Endodermal cell (in vitro differentiated cells): Measurements from ENCODE around the gene SGCD. TPM values are rescaled to one million over a fixed set of nuclear protein-coding genes. Genes with fewer than 3 reads are reported as not detected.

Source experiments
- DNase-seq: peaks from one replicate; pipeline ENCODE4 v3.0.0-alpha.2; 2017
- H3K27ac ChIP-seq: 2 replicates; pipeline ENCODE4 v1.5.1; 2013; ENCODE audit warnings: mild to moderate bottlenecking, low read depth, low read length, moderate library complexity
- H3K27me3 ChIP-seq: 2 replicates; pipeline ENCODE4 v1.6.1; 2013; ENCODE audit warnings: mild to moderate bottlenecking, low read length, moderate library complexity; ENCODE audit not compliant: insufficient read depth, control insufficient read depth, poor library complexity, severe bottlenecking
- H3K36me3 ChIP-seq: 2 replicates; pipeline ENCODE4 v1.7.0; 2013; ENCODE audit warnings: mild to moderate bottlenecking, low read length, moderate library complexity; ENCODE audit not compliant: control insufficient read depth, insufficient read depth
- H3K4me1 ChIP-seq: one replicate; pipeline ENCODE4 v1.7.0; 2013; ENCODE audit warnings: low read length; ENCODE audit not compliant: control insufficient read depth, insufficient read depth
- H3K4me3 ChIP-seq: 2 replicates; pipeline ENCODE4 v1.5.1; 2013; ENCODE audit warnings: mild to moderate bottlenecking, low read length, moderate library complexity
- H3K9ac ChIP-seq: 2 replicates; pipeline ENCODE4 v1.6.1; 2013; ENCODE audit warnings: mild to moderate bottlenecking, low read length, moderate library complexity; ENCODE audit not compliant: poor library complexity, severe bottlenecking; ENCODE audit errors: extremely low read depth
- H3K9me3 ChIP-seq: 2 replicates; pipeline ENCODE4 v1.6.1; 2013; ENCODE audit warnings: mild to moderate bottlenecking, low read length, moderate library complexity; ENCODE audit not compliant: control insufficient read depth
- H3K27ac Mint-ChIP-seq: 2 replicates; pipeline ENCODE4 v1.8.0; 2020; ENCODE audit warnings: mixed read lengths
- H3K27me3 Mint-ChIP-seq: 2 replicates; pipeline ENCODE4 v1.8.0; 2021; ENCODE audit warnings: mild to moderate bottlenecking, mixed read lengths; ENCODE audit not compliant: insufficient read depth
- H3K36me3 Mint-ChIP-seq: 2 replicates; pipeline ENCODE4 v1.8.0; 2020; ENCODE audit warnings: low read depth, mixed read lengths
- H3K4me1 Mint-ChIP-seq: 2 replicates; pipeline ENCODE4 v1.8.0; 2020; ENCODE audit warnings: mixed read lengths
- H3K4me3 Mint-ChIP-seq: 2 replicates; pipeline ENCODE4 v1.8.0; 2020; ENCODE audit warnings: mild to moderate bottlenecking, moderate library complexity, mixed read lengths
- H3K9me3 Mint-ChIP-seq: 2 replicates; pipeline ENCODE4 v1.8.0; 2020; ENCODE audit warnings: mild to moderate bottlenecking, mixed read lengths
- WGBS, 2 experiments: methylation state at CpG; one replicate each; pipeline versions ENCODE4 v1.1.5 to v1.1.7; 2013; ENCODE audit warnings: missing lambda C conversion rate in 2 of 2, mixed read lengths in 1 of 2; ENCODE audit not compliant: insufficient coverage in 1 of 2, insufficient read length in 1 of 2; 5-methylcytosine and 5-hydroxymethylcytosine counted together
- total RNA-seq, 2 donors: library from RNA; stranded (reverse); fragmentation: NEBNext Ultra II Directional in 1 of 2; extraction: Animal tissue kit (Norgen Biotek cat#: 25700) in 1 of 2; gene quantifications; 2 replicates in 1 of 2; 3 replicates in 1 of 2; pipeline ENCODE4 v1.2.1, GENCODE V29; 2021
- TF ChIP-seq, protein P1 (sequence below): fragments of 200-600 bp; sonication (generic); conservative IDR thresholded peaks from 2 replicates; pipeline ENCODE4 v1.5.0; 2021; ENCODE audit warnings: antibody characterized with exemption, mild to moderate bottlenecking

The SGCD gene
- total RNA-seq, 2 donors from 2014 or later = 0.04 to 0.42 TPM

DNA sequence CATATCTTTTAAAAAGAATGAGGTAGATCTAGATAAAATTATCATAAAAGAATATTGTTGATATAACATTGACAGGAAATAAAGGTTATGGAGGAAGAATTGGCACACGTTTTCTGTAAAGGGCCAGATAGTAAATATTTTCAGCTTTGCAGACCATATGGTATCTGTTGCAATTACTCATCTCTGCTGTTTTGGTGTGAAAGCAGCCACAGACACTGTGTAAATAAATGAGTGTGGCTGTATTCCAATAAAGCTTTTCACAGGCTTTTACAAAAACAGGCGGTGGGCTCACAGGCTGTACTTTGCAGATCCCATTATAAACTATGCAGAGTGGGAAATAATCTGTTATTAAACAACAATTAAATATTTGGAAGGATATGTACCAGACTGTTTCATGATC lies 87.4 kb downstream of the SGCD start:
- TF ChIP-seq, protein P1, sequence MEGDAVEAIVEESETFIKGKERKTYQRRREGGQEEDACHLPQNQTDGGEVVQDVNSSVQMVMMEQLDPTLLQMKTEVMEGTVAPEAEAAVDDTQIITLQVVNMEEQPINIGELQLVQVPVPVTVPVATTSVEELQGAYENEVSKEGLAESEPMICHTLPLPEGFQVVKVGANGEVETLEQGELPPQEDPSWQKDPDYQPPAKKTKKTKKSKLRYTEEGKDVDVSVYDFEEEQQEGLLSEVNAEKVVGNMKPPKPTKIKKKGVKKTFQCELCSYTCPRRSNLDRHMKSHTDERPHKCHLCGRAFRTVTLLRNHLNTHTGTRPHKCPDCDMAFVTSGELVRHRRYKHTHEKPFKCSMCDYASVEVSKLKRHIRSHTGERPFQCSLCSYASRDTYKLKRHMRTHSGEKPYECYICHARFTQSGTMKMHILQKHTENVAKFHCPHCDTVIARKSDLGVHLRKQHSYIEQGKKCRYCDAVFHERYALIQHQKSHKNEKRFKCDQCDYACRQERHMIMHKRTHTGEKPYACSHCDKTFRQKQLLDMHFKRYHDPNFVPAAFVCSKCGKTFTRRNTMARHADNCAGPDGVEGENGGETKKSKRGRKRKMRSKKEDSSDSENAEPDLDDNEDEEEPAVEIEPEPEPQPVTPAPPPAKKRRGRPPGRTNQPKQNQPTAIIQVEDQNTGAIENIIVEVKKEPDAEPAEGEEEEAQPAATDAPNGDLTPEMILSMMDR = no peak
- Mint-ChIP-seq H3K9me3 (no peaks in the 10 kb centered on the region), H3K4me1 (peaks cover 1% of the 10 kb centered on the region), H3K27ac (no peak overlapping the region), H3K27me3 (peaks cover 20% of the 10 kb centered on the region), H3K36me3 (no peaks in the 10 kb centered on the region), H3K4me3 (no peak overlapping the region)
- no peak for DNase-seq
- Histone ChIP-seq H3K27ac (no peak overlapping the region), H3K36me3 (no peaks in the 10 kb centered on the region), H3K4me3 (no peak overlapping the region), H3K9ac (no peak overlapping the region), H3K27me3 (peaks cover 4% of the 10 kb centered on the region), H3K4me1 (no peaks in the 10 kb centered on the region), H3K9me3 (no peaks in the 10 kb centered on the region)
- 86 to 97% methylated on average over 1 to 2 of the region's 2 CpGs for WGBS, 2 experiments

DNA sequence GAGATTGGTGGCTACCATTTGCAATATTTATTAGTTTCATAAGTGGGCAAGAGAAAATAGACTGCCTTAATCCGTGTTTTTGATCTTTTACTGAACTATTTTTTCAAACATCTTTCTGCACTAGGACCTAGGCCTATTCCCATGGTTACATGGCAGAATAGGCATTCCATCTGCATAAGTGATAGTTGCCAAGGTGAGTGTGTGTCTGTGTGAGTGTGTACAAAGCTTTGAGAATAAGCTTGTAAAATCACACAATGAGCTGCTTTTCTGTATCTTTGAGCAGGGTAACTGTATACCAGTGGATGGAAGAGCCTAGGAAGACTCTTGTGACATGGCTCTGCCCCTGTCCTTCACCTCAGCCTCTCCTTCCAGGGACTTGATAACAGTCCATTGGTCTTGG lies 92.7 kb downstream of the SGCD start:
- WGBS, 2 experiments = 100% methylated on average over 1 of the region's 1 CpG; no CpG with 5 or more reads in 1 of the 2 experiments
- TF ChIP-seq, protein P1 = no peak
- H3K36me3 Mint-ChIP-seq = no peaks in the 10 kb centered on the region

DNA sequence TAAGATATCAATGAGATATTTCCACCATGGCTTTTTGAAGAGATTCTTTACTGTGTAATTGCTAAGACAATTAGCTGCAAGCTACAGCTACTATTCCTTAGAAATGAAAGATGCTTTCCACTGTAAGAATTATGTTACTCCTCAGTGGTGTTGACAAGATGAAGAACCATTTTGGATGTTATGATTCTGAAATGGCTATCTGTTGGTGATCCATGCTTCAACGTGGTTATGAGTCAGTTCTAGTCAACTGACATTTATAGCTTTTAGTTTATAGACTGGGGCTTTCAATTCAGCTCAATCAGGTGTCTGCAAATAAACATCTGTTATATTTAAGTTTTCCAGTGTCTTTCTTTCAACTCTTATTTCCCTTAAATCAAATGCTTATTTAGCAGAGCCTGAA lies 93.7 kb downstream of the SGCD start:
- no peak overlapping the region for H3K4me3 ChIP-seq
- no peak overlapping the region for H3K4me3 Mint-ChIP-seq
- 86 to 90% methylated on average over 1 of the region's 1 CpG for WGBS, 2 experiments
- peaks cover 10% of the 10 kb centered on the region for H3K4me1 ChIP-seq
- peaks cover 33% of the 10 kb centered on the region for H3K27me3 Mint-ChIP-seq
- DNase-seq = no peak
- peaks cover 24% of the 10 kb centered on the region for H3K4me1 Mint-ChIP-seq
- H3K9me3 Mint-ChIP-seq = no peaks in the 10 kb centered on the region
- H3K27ac Mint-ChIP-seq = no peak overlapping the region
- no peaks in the 10 kb centered on the region for H3K9me3 ChIP-seq
- no peak overlapping the region for H3K27ac ChIP-seq
- H3K27me3 ChIP-seq = peaks cover 4% of the 10 kb centered on the region
- H3K9ac ChIP-seq = no peak overlapping the region
- H3K36me3 ChIP-seq = no peaks in the 10 kb centered on the region
- TF ChIP-seq, protein P1 = no peak
- no peaks in the 10 kb centered on the region for H3K36me3 Mint-ChIP-seq

More for the DNA sequence above, 92.7 kb downstream of the SGCD start:
- Mint-ChIP-seq H3K27me3 (peaks cover 28% of the 10 kb centered on the region), H3K9me3 (no peaks in the 10 kb centered on the region), H3K27ac (no peak overlapping the region), H3K4me3 (no peak overlapping the region), H3K4me1 (peaks cover 21% of the 10 kb centered on the region)
- Histone ChIP-seq H3K4me1 (peaks cover 10% of the 10 kb centered on the region), H3K27me3 (peaks cover 4% of the 10 kb centered on the region), H3K36me3 (no peaks in the 10 kb centered on the region), H3K9ac (no peak overlapping the region), H3K27ac (no peak overlapping the region), H3K9me3 (no peaks in the 10 kb centered on the region), H3K4me3 (no peak overlapping the region)
- DNase-seq = no peak
